Testis (tissue), 3 donors: ENCODE results near the gene COMMD10. TPM values are rescaled to one million over a fixed set of nuclear protein-coding genes. Genes with fewer than 3 reads are reported as not detected.

Source experiments
- DNase-seq: peaks from one replicate; pipeline ENCODE4 v3.0.0-alpha.2; 2019
- H3K27ac ChIP-seq, 2 donors: fragments of 200-600 bp; sonication (generic); one replicate each; pipeline ENCODE4 v1.5.1; 2019
- H3K27me3 ChIP-seq: fragments of 200-600 bp; sonication (generic); one replicate; pipeline ENCODE4 v1.5.1; 2019
- H3K36me3 ChIP-seq: fragments of 200-600 bp; sonication (generic); one replicate; pipeline ENCODE4 v1.5.1; 2017; ENCODE audit warnings: low read depth; ENCODE audit errors: missing control alignments
- H3K4me1 ChIP-seq: fragments of 200-600 bp; sonication (generic); one replicate; pipeline ENCODE4 v1.5.1; 2019
- H3K4me3 ChIP-seq, 2 donors: fragments of 200-600 bp; sonication (generic); one replicate each; pipeline ENCODE4 v1.5.1; 2017 to 2019
- H3K9me3 ChIP-seq: fragments of 200-600 bp; sonication (generic); one replicate; pipeline ENCODE4 v1.5.1; 2017
- POLR2A ChIP-seq: fragments of 450-650 bp; IDR thresholded peaks from one replicate; pipeline ENCODE4 v1.6.1; 2017; ENCODE audit warnings: antibody characterized with exemption, mild to moderate bottlenecking, moderate library complexity
- WGBS, 2 donors: methylation state at CpG; one replicate each; pipeline ENCODE4 v1.1.5; 2018; 5-methylcytosine and 5-hydroxymethylcytosine counted together
- intact Hi-C: fragments of 100-400 bp; cut with DNase I; formaldehyde crosslinking; loops from one replicate; pipeline ENCODE4 v1.15.1; 2023; ENCODE audit warnings: low total_unique reads
- polyA plus RNA-seq: library from polyadenylated mRNA; stranded (reverse); fragments of 350-450 nt; fragmentation: Illumina TruSeq; extraction: RNeasy Lipid Tissue Mini Kit (QIAGEN cat#74804); gene quantifications from one replicate; pipeline ENCODE4 v1.2.3, GENCODE V29; 2014; ENCODE audit warnings: low read depth, low replicate concordance; ENCODE audit not compliant: insufficient read depth
- total RNA-seq, 2 donors: library from RNA; depleted of rRNA; stranded (reverse); fragments of >200 nt; gene quantifications; one replicate each; pipeline ENCODE4 v1.2.3, GENCODE V29; 2016
- TF ChIP-seq, protein P1 (sequence below), 3 experiments: fragments of 450-650 bp in 2 of 3; fragments of 200-600 bp in 1 of 3; sonication (generic) in 1 of 3; IDR thresholded peaks; one replicate each; pipeline ENCODE4 v1.5.1; 2016 to 2019; ENCODE audit warnings: antibody characterized with exemption in 3 of 3, mild to moderate bottlenecking in 2 of 3, moderate library complexity in 1 of 3

Gene COMMD10
- total and polyA plus RNA-seq, 3 donors from 2014 or later: 16.6 to 36.1 (median 29.7) TPM

DNA sequence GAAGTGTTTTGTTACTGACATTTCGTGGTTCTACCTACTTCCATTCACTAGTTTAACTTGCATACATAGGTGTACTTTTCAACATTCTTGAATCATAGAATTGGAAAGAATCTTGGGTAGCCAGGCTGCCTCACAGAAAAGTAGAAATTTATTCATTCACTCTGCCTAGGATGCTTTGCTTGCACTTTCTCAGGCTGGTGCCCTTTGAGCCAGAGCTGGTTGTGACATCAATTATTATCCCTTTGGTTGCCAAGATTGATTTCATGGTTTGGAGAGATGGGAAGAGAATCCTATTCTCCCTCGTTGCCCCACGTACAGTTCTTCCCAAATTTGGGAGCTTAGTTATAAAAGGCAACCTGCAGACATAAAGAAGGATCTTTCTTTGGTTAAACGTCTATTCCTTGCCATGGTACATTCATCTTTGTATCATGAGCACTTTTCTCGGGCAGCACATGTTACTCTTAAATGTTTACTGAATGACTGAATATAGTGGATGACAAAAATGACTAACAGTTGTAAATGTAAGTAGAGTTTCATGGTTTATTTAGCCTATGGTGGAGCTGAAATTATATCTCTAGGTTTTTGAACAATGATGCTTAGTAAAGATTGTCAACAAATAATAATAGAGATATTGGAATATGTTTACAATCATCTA is 195.5 kb downstream of the COMMD10 start:
- Histone ChIP-seq H3K4me1 (no peaks in the 10 kb centered on the region), H3K9me3 (no peaks in the 10 kb centered on the region), H3K27ac (no peak overlapping the region), H3K4me3 (no peak overlapping the region), H3K36me3 (no peaks in the 10 kb centered on the region), H3K27me3 (no peaks in the 10 kb centered on the region)
- no peak for DNase-seq
- 93 to 94% methylated on average over 5 of the region's 5 CpGs for WGBS, 2 donors
- TF ChIP-seq POLR2A: no peak
- TF ChIP-seq, protein P1, sequence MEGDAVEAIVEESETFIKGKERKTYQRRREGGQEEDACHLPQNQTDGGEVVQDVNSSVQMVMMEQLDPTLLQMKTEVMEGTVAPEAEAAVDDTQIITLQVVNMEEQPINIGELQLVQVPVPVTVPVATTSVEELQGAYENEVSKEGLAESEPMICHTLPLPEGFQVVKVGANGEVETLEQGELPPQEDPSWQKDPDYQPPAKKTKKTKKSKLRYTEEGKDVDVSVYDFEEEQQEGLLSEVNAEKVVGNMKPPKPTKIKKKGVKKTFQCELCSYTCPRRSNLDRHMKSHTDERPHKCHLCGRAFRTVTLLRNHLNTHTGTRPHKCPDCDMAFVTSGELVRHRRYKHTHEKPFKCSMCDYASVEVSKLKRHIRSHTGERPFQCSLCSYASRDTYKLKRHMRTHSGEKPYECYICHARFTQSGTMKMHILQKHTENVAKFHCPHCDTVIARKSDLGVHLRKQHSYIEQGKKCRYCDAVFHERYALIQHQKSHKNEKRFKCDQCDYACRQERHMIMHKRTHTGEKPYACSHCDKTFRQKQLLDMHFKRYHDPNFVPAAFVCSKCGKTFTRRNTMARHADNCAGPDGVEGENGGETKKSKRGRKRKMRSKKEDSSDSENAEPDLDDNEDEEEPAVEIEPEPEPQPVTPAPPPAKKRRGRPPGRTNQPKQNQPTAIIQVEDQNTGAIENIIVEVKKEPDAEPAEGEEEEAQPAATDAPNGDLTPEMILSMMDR (IDR thresholded peaks at IDR 0.05): no peak
- intact Hi-C loops: no loop called here

DNA sequence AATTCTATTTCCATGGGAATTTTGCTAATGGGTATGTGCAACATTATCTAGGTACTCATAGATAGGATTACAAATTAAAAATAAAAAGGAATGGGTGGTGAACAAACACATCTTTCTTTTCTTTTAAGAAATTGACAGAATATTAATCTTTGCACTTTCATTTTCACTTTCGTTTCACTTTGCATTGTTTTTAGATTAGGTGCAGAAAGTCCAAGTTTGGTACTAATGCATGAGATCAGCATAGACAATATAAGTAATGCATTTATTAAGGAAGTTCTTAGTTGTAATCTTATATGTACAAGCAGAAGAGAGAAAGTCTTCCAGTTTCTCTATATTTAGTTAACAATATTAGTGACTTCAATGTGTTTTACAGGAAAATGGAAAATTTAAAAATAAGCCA is 196.5 kb downstream of the COMMD10 start:
- WGBS, 2 donors: 40 to 54% methylated on average over 1 of the region's 1 CpG

DNA sequence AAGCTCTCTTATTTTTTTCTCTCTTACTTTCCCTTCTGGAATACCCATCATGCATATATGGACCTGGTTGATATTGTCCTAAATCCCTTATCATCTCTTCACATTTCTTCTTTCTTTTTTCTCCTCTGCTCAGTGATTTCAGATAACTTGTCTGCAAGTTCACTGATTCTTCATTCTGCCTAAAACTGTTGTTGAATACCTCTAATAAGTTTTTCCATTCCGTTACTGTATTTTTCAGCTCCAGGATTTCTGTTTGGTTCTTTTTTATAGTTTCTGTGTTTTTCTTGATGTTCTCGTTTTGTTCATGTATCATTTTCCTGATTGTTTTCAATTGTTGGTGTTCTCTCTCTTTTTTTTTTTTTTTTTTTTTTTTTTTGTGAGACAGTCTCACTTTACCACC is 203.7 kb downstream of the COMMD10 start:
- intact Hi-C loops: no loop called here
- Histone ChIP-seq H3K27ac (no peak overlapping the region), H3K4me3 (no peak overlapping the region), H3K9me3 (no peaks in the 10 kb centered on the region), H3K4me1 (no peaks in the 10 kb centered on the region), H3K36me3 (no peaks in the 10 kb centered on the region), H3K27me3 (no peaks in the 10 kb centered on the region)
- DNase-seq: no peak
- 95 to 97% methylated on average over 2 of the region's 2 CpGs for WGBS, 2 donors
- TF ChIP-seq, protein P1 (IDR thresholded peaks at IDR 0.05): no peak
- TF ChIP-seq POLR2A: no peak

More for the DNA sequence above, 196.5 kb downstream of the COMMD10 start:
- DNase-seq: no peak
- Histone ChIP-seq H3K4me1 (no peaks in the 10 kb centered on the region), H3K4me3 (no peak overlapping the region), H3K27ac (no peak overlapping the region), H3K27me3 (no peaks in the 10 kb centered on the region), H3K9me3 (no peaks in the 10 kb centered on the region), H3K36me3 (no peaks in the 10 kb centered on the region)
- intact Hi-C loops: no loop called here
- no peak for TF ChIP-seq POLR2A
- TF ChIP-seq, protein P1 (IDR thresholded peaks at IDR 0.05): no peak

DNA sequence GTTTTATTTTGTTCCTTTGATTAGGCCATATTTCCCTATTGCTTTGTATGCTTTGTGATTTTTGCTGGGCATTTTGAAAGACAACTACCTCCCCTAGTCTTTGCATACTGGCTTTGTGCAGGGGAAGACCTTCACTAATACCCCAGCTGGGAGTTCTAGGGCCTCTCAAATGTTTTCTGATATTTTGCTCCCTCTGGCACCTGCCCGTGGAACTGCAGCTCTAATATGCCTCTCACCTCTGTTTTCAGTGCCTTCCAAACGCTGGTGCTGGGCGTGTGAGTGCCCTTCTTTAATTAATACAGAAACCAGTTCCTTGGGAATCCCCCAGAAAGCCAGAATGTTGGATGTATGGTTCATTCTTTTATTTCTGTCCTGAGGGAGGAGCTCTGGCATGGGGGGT is 204.5 kb downstream of the COMMD10 start:
- Histone ChIP-seq H3K27ac (no peak overlapping the region), H3K36me3 (no peaks in the 10 kb centered on the region), H3K9me3 (no peaks in the 10 kb centered on the region), H3K4me3 (no peak overlapping the region), H3K27me3 (no peaks in the 10 kb centered on the region), H3K4me1 (no peaks in the 10 kb centered on the region)
- WGBS, 2 donors: 83 to 86% methylated on average over 3 of the region's 3 CpGs
- intact Hi-C loops: no loop called here
- no peak for TF ChIP-seq POLR2A
- TF ChIP-seq, protein P1 (IDR thresholded peaks at IDR 0.05): no peak
- DNase-seq: no peak

DNA sequence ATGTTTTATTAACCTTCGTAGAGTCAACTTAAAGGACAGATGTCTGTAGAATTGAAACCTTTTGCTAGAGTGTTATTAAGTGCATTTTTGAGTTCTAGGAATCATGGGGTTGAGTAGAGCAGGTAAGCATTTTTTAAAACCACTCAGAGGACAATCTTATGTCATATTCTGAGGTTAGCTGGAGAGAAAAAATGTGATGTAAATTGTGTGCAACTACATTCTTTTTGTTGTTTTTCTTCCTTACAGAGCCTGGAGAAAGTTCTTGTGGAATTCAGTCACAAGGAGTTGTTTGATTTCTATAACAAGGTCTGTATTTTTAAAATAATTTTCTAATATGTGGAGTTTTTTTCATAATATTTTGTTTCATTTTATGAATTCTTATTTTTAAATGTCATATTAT is 206.4 kb downstream of the COMMD10 start:
- no peaks in the 10 kb centered on the region for H3K36me3 ChIP-seq
- intact Hi-C loops: no loop called here

More for the DNA sequence above, 206.4 kb downstream of the COMMD10 start:
- 90 to 98% methylated on average over 1 of the region's 1 CpG for WGBS, 2 donors
- TF ChIP-seq, protein P1 (IDR thresholded peaks at IDR 0.05): no peak
- TF ChIP-seq POLR2A: no peak
- Histone ChIP-seq H3K9me3 (no peaks in the 10 kb centered on the region), H3K27me3 (no peaks in the 10 kb centered on the region), H3K4me3 (no peak overlapping the region), H3K27ac (no peak overlapping the region), H3K4me1 (no peaks in the 10 kb centered on the region)
- no peak for DNase-seq
